IMR-90 (cell line): ENCODE results near the gene IMMP1L. TPM values are rescaled to one million over a fixed set of nuclear protein-coding genes. Genes with fewer than 3 reads are reported as not detected.
A peak's percentile ranks its signal among the peaks of the same experiment; 100 is the strongest.

Source experiments
- ATAC-seq: fragments of 200-7000 bp; cut with Tn5 transposase; 2 replicates; pipeline ENCODE4 v1.9.1; 2020; ENCODE audit warnings: low read depth, mild to moderate bottlenecking, moderate library complexity
- BruUV-seq: library from RNA; stranded (reverse); fragments of 400-500 nt; replicated peaks from 2 replicates; lab custom pipeline; 2021; lab: Mats Ljungman, UMichigan
- CTCF ChIA-PET: fragments of 300-600 bp; formaldehyde crosslinking; extraction: SDS; loops from one replicate; lab custom pipeline; 2021; ENCODE audit warnings: antibody characterized with exemption; lab: Yijun Ruan, JAX
- POLR2A ChIA-PET: fragments of 300-600 bp; sonication (Branson Sonifier 250); formaldehyde crosslinking; loops from one replicate; lab custom pipeline; 2022; ENCODE audit warnings: antibody characterized with exemption; ENCODE audit not compliant: unreplicated experiment; lab: Charles Lee
- DNase-seq: peaks from one replicate; pipeline ENCODE4 v3.0.0; 2013
- H2AFZ ChIP-seq: replicated peaks from 2 replicates; pipeline ENCODE3; 2013; ENCODE audit warnings: low read length, mild to moderate bottlenecking; ENCODE audit not compliant: poor library complexity
- H2AK5ac ChIP-seq: 2 replicates; pipeline ENCODE4 v1.6.1; 2013; ENCODE audit warnings: low read depth, low read length, inconsistent platforms
- H2AK9ac ChIP-seq: replicated peaks from 2 replicates; pipeline ENCODE3; 2013; ENCODE audit warnings: mild to moderate bottlenecking, low read depth, low read length, moderate library complexity; ENCODE audit not compliant: poor library complexity
- H2BK120ac ChIP-seq: 2 replicates; pipeline ENCODE4 v1.6.1; 2013; ENCODE audit warnings: low read depth, low read length, inconsistent platforms
- H2BK15ac ChIP-seq: 3 replicates; pipeline ENCODE4 v1.6.1; 2013; ENCODE audit warnings: low read depth, low read length, inconsistent platforms
- H2BK20ac ChIP-seq: 2 replicates; pipeline ENCODE4 v1.6.1; 2013; ENCODE audit warnings: low read depth, mild to moderate bottlenecking, inconsistent platforms, low read length, moderate library complexity
- H2BK5ac ChIP-seq: 2 replicates; pipeline ENCODE4 v1.6.1; 2013; ENCODE audit warnings: mild to moderate bottlenecking, low read depth, low read length, inconsistent platforms; ENCODE audit not compliant: poor library complexity, severe bottlenecking
- H3K14ac ChIP-seq: replicated peaks from 2 replicates; pipeline ENCODE4 v1.6.1; 2013; ENCODE audit warnings: low read depth, low read length, inconsistent platforms
- H3K18ac ChIP-seq: 2 replicates; pipeline ENCODE4 v1.6.1; 2013; ENCODE audit warnings: low read depth, low read length, control low read depth
- H3K23ac ChIP-seq: 2 replicates; pipeline ENCODE4 v1.6.1; 2013; ENCODE audit warnings: low read depth, low read length, inconsistent platforms
- H3K27ac ChIP-seq: 2 replicates; pipeline ENCODE4 v1.5.1; 2013; ENCODE audit warnings: mild to moderate bottlenecking, control low read depth, low read length; ENCODE audit not compliant: insufficient read depth
- H3K27me3 ChIP-seq: 2 replicates; pipeline ENCODE4 v1.6.1; 2013; ENCODE audit warnings: low read length; ENCODE audit not compliant: control insufficient read depth, insufficient read depth
- H3K36me3 ChIP-seq: 2 replicates; pipeline ENCODE4 v1.6.1; 2013; ENCODE audit warnings: low read length, mixed read lengths; ENCODE audit not compliant: control insufficient read depth, insufficient read depth
- H3K4ac ChIP-seq: 2 replicates; pipeline ENCODE4 v1.6.1; 2013; ENCODE audit warnings: low read depth, low read length, inconsistent platforms
- H3K4me1 ChIP-seq: 2 replicates; pipeline ENCODE4 v1.6.1; 2013; ENCODE audit warnings: low read length, mixed read lengths; ENCODE audit not compliant: control insufficient read depth, insufficient read depth
- H3K4me2 ChIP-seq: 2 replicates; pipeline ENCODE4 v1.6.1; 2013; ENCODE audit warnings: low read depth, mild to moderate bottlenecking, control low read depth, low read length, moderate library complexity
- H3K4me3 ChIP-seq: 2 replicates; pipeline ENCODE4 v1.5.1; 2013; ENCODE audit warnings: low read depth, mild to moderate bottlenecking, control low read depth, low read length, moderate library complexity; ENCODE audit not compliant: insufficient read depth
- H3K56ac ChIP-seq: 2 replicates; pipeline ENCODE4 v1.6.1; 2013; ENCODE audit warnings: low read length, inconsistent platforms; ENCODE audit not compliant: insufficient read depth; ENCODE audit errors: extremely low read depth
- H3K79me1 ChIP-seq, 2 experiments: 2 replicates each; pipeline ENCODE4 v1.6.1; 2013; ENCODE audit warnings: low read length in 2 of 2, inconsistent platforms in 1 of 2, low read depth in 1 of 2
- H3K9ac ChIP-seq: 2 replicates; pipeline ENCODE4 v1.6.1; 2013; ENCODE audit warnings: low read depth, low read length, control low read depth
- H3K9me1 ChIP-seq: 2 replicates; pipeline ENCODE4 v1.6.1; 2013; ENCODE audit warnings: low read length, inconsistent platforms; ENCODE audit not compliant: insufficient read depth
- H3K9me3 ChIP-seq: 2 replicates; pipeline ENCODE4 v1.6.1; 2013; ENCODE audit warnings: low read length; ENCODE audit not compliant: control insufficient read depth, insufficient read depth
- H4K20me1 ChIP-seq: 2 replicates; pipeline ENCODE4 v1.6.1; 2013; ENCODE audit warnings: low read length, inconsistent platforms; ENCODE audit not compliant: insufficient read depth
- H4K5ac ChIP-seq: 2 replicates; pipeline ENCODE4 v1.6.1; 2013; ENCODE audit warnings: mild to moderate bottlenecking, low read depth, low read length, control low read depth
- H4K8ac ChIP-seq, 2 experiments: 2 replicates each; pipeline ENCODE4 v1.6.1; 2013; ENCODE audit warnings: low read depth in 2 of 2, low read length in 2 of 2, control low read depth in 1 of 2, inconsistent platforms in 1 of 2
- H4K91ac ChIP-seq: 2 replicates; pipeline ENCODE4 v1.6.1; 2013; ENCODE audit warnings: low read depth, low read length, inconsistent platforms; ENCODE audit not compliant: insufficient read depth
- BHLHE40 ChIP-seq: fragments of 150-350 bp; IDR thresholded peaks from 2 replicates; pipeline ENCODE4 v1.6.1; 2016; ENCODE audit warnings: mild to moderate bottlenecking, low read depth, low read length
- CEBPB ChIP-seq: IDR thresholded peaks from 2 replicates; pipeline ENCODE4 v1.6.1; 2012; ENCODE audit warnings: low read depth, low read length, improper control_type of control experiment
- CHD1 ChIP-seq: IDR thresholded peaks from 2 replicates; pipeline ENCODE4 v1.6.1; 2012; ENCODE audit warnings: low read depth, low read length, improper control_type of control experiment
- CTCF ChIP-seq: conservative IDR thresholded peaks from 2 replicates; pipeline ENCODE4 v1.5.1; 2012; ENCODE audit warnings: mild to moderate bottlenecking, low read depth, low read length, improper control_type of control experiment
- FOS ChIP-seq: fragments of 150-350 bp; IDR thresholded peaks from 2 replicates; pipeline ENCODE4 v1.6.1; 2016; ENCODE audit warnings: low read depth, low read length
- MAFK ChIP-seq: IDR thresholded peaks from 2 replicates; pipeline ENCODE4 v1.6.1; 2012; ENCODE audit warnings: low read depth, low read length, improper control_type of control experiment
- MAZ ChIP-seq: IDR thresholded peaks from 2 replicates; pipeline ENCODE4 v1.6.1; 2012; ENCODE audit warnings: low read depth, mild to moderate bottlenecking, low read length, improper control_type of control experiment, moderate library complexity, borderline replicate concordance
- MXI1 ChIP-seq: IDR thresholded peaks from 2 replicates; pipeline ENCODE4 v1.6.1; 2012; ENCODE audit warnings: low read depth, mild to moderate bottlenecking, low read length, moderate library complexity, borderline replicate concordance
- NFE2L2 ChIP-seq: fragments of 150-350 bp; IDR thresholded peaks from 2 replicates; pipeline ENCODE4 v1.6.1; 2016; ENCODE audit warnings: low read depth, mild to moderate bottlenecking, low read length
- POLR2A ChIP-seq: IDR thresholded peaks from 2 replicates; pipeline ENCODE4 v1.6.1; 2012; ENCODE audit warnings: mild to moderate bottlenecking, low read depth, low read length
- RAD21 ChIP-seq: IDR thresholded peaks from 2 replicates; pipeline ENCODE4 v1.6.1; 2012; ENCODE audit warnings: low read length, improper control_type of control experiment
- RCOR1 ChIP-seq: IDR thresholded peaks from 2 replicates; pipeline ENCODE4 v1.6.1; 2012; ENCODE audit warnings: mild to moderate bottlenecking, low read length, improper control_type of control experiment; ENCODE audit not compliant: insufficient replicate concordance
- RFX5 ChIP-seq: IDR thresholded peaks from 2 replicates; pipeline ENCODE4 v1.8.0; 2012; ENCODE audit warnings: low read depth, mild to moderate bottlenecking, low read length, moderate library complexity
- SMC3 ChIP-seq: fragments of 150-350 bp; IDR thresholded peaks from 2 replicates; pipeline ENCODE4 v1.6.1; 2016; ENCODE audit warnings: low read depth, mild to moderate bottlenecking, antibody characterized with exemption, low read length, moderate library complexity
- USF2 ChIP-seq: fragments of 150-350 bp; IDR thresholded peaks from 2 replicates; pipeline ENCODE4 v1.6.1; 2017; ENCODE audit warnings: mild to moderate bottlenecking, antibody characterized with exemption, low read length, low read depth
- WGBS, 2 experiments: methylation state at CpG; one replicate each; pipeline versions ENCODE4 v1.1.5 to v1.1.7; 2013; ENCODE audit warnings: missing lambda C conversion rate in 2 of 2; ENCODE audit not compliant: insufficient read length in 1 of 2; ENCODE audit errors: extremely low coverage in 2 of 2; 5-methylcytosine and 5-hydroxymethylcytosine counted together
- dilution Hi-C: fragments of 300-500 bp; cut with HindIII; formaldehyde crosslinking; loops from one replicate; pipeline ENCODE4 v1.14.3; 2018; ENCODE audit warnings: low sequenced_read_pairs; ENCODE audit not compliant: unreplicated experiment
- in situ Hi-C: fragments of 300-500 bp; cut with MboI; formaldehyde crosslinking; loops from 3 replicates; pipeline ENCODE4 v1.14.3; 2019; ENCODE audit warnings: low sequenced_read_pairs, inconsistent platforms, mixed read lengths
- intact Hi-C: fragments of 100-400 bp; cut with micrococcal nuclease; formaldehyde crosslinking; loops from 2 replicates; pipeline ENCODE4 v1.10.0; 2022
- polyA plus RNA-seq, 3 experiments: library from polyadenylated mRNA; depleted of rRNA; stranded (reverse); fragments of >200 nt; gene quantifications; 2 replicates each; pipeline ENCODE4 v1.2.3, GENCODE V29; 2012; ENCODE audit warnings: low replicate concordance in 1 of 3
- total RNA-seq: library from RNA; depleted of rRNA; stranded (reverse); fragments of >200 nt; gene quantifications from 2 replicates; pipeline ENCODE4 v1.2.3, GENCODE V29; 2012
- TF ChIP-seq, protein P1 (sequence below): fragments of 150-350 bp; IDR thresholded peaks from 2 replicates; pipeline ENCODE4 v1.6.1; 2016; ENCODE audit warnings: low read depth, mild to moderate bottlenecking, low read length, moderate library complexity, borderline replicate concordance

Gene IMMP1L
- total and polyA plus RNA-seq, 2 of the 4 experiments (the other 2 are of a cell fraction) = 5.0 to 10.7 TPM

DNA sequence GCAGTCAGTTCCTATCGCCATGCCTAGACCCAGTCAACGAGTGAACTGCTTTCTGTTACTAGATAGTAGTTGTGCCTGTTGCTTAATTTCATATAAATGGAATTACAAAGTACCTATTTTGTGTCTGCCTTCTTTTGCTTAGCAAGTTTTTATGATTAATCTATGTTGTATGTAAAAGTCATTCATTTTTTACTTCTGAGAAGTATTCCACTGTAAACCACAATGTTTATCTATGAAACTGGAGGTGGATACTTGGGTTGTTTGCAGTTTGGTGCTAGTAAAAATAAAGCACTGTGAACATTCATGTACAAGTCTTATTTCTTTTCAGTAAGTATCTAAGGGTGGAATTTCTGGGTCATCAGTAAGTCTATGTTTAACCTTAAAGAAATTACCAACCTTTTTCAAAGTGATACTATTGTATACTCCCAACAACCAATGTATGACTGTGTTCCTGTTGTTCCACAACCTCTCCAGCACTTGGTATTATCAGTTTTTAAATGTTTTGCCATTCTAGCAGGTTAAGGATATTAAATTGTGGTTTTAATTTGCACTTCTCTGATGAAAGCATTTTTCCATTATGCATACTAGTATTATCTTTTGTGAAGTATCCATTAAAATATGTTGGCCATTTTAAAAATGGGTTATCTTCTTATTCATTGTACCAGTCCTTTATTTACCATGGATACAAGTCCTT is 71.5 kb downstream of the IMMP1L start:
- Histone ChIP-seq H3K4ac (no peak overlapping the region), H3K4me1 (no peaks in the 10 kb centered on the region), H2BK15ac (no peak overlapping the region), H3K4me3 (no peak overlapping the region), H3K9me1 (0 out of 2 replicates have a peak, but pooled peaks cover 2% of the 10 kb centered on the region), H2AK9ac (no peak overlapping the region), H3K27ac (no peak overlapping the region), H3K9ac (no peak overlapping the region), H3K36me3 (no peaks in the 10 kb centered on the region), H4K20me1 (peaks cover 5% of the 10 kb centered on the region; the same call in 1 of the 2 replicates), H3K79me1 (no peaks in the 10 kb centered on the region), H4K8ac (no peak overlapping the region), H4K91ac (no peak overlapping the region), H3K56ac (no peak overlapping the region), H2AK5ac (peak overlapping the region; percentile 29; the same call in 1 of the 2 replicates), H2AFZ (no peak overlapping the region), H3K18ac (no peak overlapping the region), H2BK120ac (no peak overlapping the region), H3K4me2 (no peak overlapping the region), H3K23ac (no peak overlapping the region), H2BK20ac (no peak overlapping the region), H3K9me3 (no peaks in the 10 kb centered on the region), H4K5ac (no peak overlapping the region), H3K27me3 (no peaks in the 10 kb centered on the region), H2BK5ac (peak overlapping the region; percentile 54), H3K14ac (no peak overlapping the region)
- ATAC-seq (peak; percentile 91), DNase-seq (peak; percentile 84)
- intact Hi-C loops (no loop called here), dilution Hi-C loops (no loop called here), in situ Hi-C loops (no loop called here)
- no CpG with 5 or more reads among the region's 2 CpGs for WGBS, 2 experiments
- ChIA-PET CTCF (no interaction called here), POLR2A (no interaction called here)
- no peak for TF ChIP-seq USF2
- TF ChIP-seq FOS = no peak
- no peak for TF ChIP-seq CTCF
- TF ChIP-seq MXI1 = no peak
- no peak for TF ChIP-seq CHD1
- no peak for TF ChIP-seq RFX5
- TF ChIP-seq MAFK = peak; percentile 10; the same call in 1 of the 2 replicates
- no peak for TF ChIP-seq MAZ
- TF ChIP-seq, protein P1, sequence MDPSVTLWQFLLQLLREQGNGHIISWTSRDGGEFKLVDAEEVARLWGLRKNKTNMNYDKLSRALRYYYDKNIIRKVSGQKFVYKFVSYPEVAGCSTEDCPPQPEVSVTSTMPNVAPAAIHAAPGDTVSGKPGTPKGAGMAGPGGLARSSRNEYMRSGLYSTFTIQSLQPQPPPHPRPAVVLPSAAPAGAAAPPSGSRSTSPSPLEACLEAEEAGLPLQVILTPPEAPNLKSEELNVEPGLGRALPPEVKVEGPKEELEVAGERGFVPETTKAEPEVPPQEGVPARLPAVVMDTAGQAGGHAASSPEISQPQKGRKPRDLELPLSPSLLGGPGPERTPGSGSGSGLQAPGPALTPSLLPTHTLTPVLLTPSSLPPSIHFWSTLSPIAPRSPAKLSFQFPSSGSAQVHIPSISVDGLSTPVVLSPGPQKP = no peak
- TF ChIP-seq RAD21 = no peak
- TF ChIP-seq BHLHE40 = no peak
- no peak for TF ChIP-seq POLR2A
- no peak for TF ChIP-seq NFE2L2
- no peak for TF ChIP-seq SMC3
- no peak for TF ChIP-seq RCOR1
- peak; percentile 60 for TF ChIP-seq CEBPB
- BruUV-seq = no TSS peak
